ENCODE measurements around the gene RAB40C.

DNA sequence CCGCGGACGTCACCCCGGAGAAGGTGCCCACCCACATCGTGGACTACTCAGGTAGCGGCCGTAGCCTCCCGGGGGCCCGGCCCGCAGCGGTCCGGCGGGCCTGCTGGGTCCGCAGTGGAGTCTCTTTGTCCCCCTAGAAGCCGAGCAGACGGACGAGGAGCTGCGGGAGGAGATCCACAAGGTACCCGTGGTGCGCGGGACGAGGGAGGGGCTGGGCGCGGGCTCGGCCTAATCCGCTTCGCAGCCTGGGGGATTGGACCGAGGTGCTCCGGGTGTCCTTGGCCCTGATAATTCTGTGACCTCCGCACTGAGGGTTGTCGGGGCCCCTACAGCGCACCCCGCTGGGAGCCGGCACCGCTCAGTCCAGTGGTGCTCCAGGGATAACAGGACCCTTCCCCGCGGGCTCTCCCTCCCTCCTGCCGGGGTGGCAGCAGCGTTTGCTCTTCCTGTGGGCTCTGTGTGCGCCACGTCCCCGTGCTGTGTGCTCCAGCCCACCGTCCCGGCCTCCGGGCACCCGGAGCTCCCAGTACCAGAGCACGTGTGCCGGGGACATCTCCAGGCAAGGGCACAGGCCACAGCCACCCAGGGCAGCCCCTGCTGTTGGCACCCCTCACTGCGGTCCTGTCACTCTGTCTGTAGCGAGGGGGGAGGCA, 78.8 kb downstream of the RAB40C start:
- TF ChIP-seq POLR2AphosphoS5 (IDR thresholded peaks at IDR 0.05) (no peak), EP300 (IDR thresholded peaks at IDR 0.05) (no peak)
- TF ChIP-seq, protein P1, sequence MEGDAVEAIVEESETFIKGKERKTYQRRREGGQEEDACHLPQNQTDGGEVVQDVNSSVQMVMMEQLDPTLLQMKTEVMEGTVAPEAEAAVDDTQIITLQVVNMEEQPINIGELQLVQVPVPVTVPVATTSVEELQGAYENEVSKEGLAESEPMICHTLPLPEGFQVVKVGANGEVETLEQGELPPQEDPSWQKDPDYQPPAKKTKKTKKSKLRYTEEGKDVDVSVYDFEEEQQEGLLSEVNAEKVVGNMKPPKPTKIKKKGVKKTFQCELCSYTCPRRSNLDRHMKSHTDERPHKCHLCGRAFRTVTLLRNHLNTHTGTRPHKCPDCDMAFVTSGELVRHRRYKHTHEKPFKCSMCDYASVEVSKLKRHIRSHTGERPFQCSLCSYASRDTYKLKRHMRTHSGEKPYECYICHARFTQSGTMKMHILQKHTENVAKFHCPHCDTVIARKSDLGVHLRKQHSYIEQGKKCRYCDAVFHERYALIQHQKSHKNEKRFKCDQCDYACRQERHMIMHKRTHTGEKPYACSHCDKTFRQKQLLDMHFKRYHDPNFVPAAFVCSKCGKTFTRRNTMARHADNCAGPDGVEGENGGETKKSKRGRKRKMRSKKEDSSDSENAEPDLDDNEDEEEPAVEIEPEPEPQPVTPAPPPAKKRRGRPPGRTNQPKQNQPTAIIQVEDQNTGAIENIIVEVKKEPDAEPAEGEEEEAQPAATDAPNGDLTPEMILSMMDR (IDR thresholded peaks at IDR 0.05), result no peak
